HG03575 (cell line): ENCODE results near the gene ATG7.
"Not testable (repeated sequence)": the region's sequence is repeated elsewhere in the genome, so short reads cannot be mapped to it uniquely, and the experiment has no call there.

Source experiments
- ATAC-seq: cut with Tn5 transposase; IDR thresholded peaks from one replicate; pipeline ENCODE4 v1.9.1; 2021; ENCODE audit not compliant: unreplicated experiment, insufficient number of reproducible peaks, low FRiP score; ENCODE audit errors: extremely low read depth

ATG7 gene

DNA sequence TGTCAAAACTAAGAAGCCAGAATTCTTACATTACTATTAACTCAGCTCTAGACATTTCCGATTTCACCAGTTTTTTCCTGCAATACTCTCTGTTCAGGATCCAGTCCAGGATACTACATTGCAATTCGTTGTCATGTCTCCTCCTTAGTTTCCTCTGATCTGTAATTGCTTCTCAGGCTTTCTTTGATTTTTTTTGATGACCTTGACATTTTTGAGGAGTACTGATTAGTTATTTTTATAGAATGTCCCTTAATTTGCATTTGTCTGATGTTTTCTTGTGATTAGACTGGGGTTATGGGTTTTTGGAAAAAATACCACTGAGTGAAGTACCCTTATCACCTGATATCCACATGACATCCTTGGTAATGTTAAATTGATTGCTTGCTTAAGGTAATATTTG is 57.6 kb downstream of the ATG7 start:
- no peak for ATAC-seq

DNA sequence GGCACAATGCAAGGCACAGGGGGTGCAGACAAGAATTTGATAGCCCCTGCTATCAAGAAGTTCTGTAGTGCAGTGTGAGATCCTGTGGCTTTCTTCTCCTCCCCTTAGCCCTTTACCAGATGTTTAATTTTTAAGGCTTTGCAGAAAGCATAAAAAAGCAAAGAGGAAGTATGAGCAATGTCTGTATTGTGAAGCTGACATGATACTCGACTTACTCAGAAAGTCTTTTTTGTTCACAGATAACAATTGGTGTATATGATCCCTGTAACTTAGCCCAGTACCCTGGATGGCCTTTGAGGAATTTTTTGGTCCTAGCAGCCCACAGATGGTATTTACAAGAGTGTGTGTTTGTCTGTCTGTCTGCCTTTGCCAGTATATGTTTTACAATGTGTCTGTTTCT is 58.9 kb downstream of the ATG7 start:
- no peak for ATAC-seq

- no peak for ATAC-seq
These were observed 62.9 kb downstream of the ATG7 start for GRCh38 chr3:11335056-11335608.

DNA sequence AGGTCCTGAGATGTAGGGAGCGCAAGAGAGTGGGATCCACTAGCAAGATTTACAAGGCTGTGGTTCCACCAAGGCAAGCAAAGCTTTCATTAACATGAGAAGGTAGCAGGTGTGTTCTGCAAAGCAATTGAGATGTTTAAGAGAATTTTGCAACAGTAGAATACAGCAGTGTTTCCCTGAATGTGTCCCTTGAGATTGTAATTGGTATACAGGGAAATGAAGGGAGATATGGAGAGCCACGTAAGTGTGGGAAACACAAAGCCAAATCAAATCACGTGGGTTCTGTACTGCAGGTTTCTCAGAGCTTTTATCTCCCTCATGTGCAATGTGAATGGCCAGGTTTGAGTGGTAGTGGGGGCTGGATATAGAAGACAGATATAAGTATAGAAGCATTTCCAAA is 67.3 kb downstream of the ATG7 start:
- no peak for ATAC-seq

- ATAC-seq, result no peak
These were observed 74.2 kb downstream of the ATG7 start for GRCh38 chr3:11346416-11346815.

GRCh38 chr3:11348877-11349276 is 76.7 kb downstream of the ATG7 start:
- not testable (repeated sequence) for ATAC-seq

DNA sequence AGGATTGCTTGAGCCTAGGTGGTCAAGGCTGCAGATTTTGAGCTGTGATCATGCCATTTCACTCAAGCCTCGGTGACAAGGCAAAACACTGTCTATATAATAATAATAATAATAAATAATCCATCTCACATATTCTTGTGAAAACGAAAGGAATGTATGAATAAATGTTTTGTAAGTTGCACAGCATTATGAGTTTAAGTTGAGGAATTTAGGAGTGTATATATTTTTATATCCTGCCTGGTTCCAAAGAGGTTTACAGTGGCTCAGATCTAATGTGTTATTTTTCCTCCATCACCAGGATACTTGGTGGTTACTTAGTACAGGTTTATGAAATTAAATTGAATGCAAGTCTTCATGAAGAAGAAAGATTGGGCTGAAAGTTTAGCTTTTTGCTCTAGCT is 77.2 kb downstream of the ATG7 start:
- no peak for ATAC-seq

- no peak for ATAC-seq
These were observed 78.2 kb downstream of the ATG7 start for GRCh38 chr3:11350374-11350773.

- no peak for ATAC-seq
These were observed 79.3 kb downstream of the ATG7 start for GRCh38 chr3:11351451-11351850.

- no peak for ATAC-seq
These were observed 84.1 kb downstream of the ATG7 start for GRCh38 chr3:11356269-11356668.

GRCh38 chr3:11362600-11362999 is 90.4 kb downstream of the ATG7 start:
- no peak for ATAC-seq

- ATAC-seq, result no peak
These were observed 91.5 kb downstream of the ATG7 start for GRCh38 chr3:11363715-11364114.

- no peak for ATAC-seq
These were observed 92.0 kb downstream of the ATG7 start for GRCh38 chr3:11364181-11364580.

DNA sequence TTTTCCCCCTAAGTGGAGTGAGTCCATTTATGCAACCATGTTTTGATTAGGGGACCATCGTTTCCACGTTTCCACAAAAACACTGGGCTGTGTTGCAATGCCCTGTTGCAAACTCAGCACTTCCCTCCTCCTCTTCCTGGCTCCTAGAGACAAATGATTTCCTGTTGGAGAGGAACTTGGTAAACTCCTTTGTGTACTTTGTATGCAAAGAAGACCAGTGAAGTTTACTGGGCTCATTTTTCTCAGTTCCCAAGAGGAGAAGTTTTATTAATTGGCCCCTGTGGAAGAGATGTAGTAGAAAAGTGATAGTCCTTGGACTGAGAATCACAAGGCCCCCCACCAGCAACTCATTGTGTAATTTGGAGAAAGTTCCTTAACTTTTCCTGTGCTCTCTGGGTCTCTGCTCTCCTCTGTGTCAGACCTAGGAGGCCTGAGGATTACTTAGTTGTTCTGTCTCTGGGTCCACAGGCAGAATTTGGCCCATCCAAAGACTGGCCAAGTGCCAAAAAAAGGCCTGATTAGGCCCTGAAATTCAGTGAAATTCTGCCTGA is 95.0 kb downstream of the ATG7 start:
- ATAC-seq, result no peak

- ATAC-seq, result no peak
These were observed 98.0 kb downstream of the ATG7 start for GRCh38 chr3:11370191-11370590.

GRCh38 chr3:11370966-11371365 is 98.8 kb downstream of the ATG7 start:
- no peak for ATAC-seq

GRCh38 chr3:11371747-11372146 is 99.5 kb downstream of the ATG7 start:
- no peak for ATAC-seq

DNA sequence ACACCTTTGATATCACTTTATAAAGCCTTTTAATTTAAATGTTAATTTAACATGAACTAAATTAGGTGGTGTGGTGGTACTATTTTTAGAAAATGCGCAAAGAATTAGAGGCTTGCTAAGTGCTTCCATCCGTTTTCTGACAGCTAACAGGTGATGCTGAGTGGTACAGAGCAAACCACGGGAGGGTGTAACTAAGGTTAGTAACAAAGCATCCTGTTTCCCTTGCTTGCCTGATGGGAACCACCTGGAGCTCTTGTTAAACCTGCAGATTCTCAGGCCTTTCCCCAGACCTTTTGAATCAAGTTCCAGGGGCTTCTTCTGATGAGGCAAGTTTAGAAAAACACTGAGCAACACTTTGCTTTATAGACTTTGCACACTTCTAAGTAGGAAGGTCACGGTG is 101.0 kb downstream of the ATG7 start:
- ATAC-seq, result no peak

DNA sequence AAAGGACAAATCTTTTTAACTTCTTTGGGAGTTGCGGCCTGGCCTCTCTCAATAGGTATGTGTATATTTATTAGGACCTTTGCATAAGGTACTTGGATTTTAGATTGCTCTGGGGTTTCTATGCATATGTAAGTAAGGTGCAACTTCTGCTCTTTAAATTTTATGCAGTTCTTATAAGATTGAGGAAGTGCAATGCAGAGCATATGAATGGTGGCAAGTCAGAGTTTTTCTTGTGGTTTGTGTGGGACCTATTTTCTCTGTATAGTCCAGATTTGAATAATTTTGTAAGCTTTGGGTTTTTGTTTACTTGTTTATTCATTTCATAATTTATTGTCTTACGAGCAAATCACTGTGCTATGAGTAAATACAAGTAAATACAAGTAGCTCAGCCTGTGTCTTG is 101.5 kb downstream of the ATG7 start:
- no peak for ATAC-seq

- ATAC-seq, result no peak
These were observed 103.3 kb downstream of the ATG7 start for GRCh38 chr3:11375333-11376088.

DNA sequence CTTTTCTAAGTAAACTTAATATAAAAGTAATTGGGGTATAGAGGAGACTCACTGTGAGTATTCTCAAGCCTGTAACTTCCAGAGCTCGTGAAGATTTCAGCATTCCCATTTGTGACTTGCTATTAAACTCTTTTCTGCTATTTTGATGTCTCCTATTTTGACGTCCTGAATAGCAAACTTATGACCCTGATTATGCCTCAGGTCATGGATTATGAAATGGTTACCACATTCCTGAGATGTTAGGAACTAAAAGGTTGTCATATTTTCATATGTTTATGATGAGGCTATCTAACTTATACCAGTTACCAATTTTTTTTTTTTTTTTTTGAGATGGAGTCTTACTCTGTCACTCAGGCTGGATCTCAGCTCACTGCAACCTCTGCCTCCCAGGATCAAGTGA is 105.5 kb downstream of the ATG7 start:
- no peak for ATAC-seq
